ENCODE data around the gene IL36G.

The IL36G gene

DNA sequence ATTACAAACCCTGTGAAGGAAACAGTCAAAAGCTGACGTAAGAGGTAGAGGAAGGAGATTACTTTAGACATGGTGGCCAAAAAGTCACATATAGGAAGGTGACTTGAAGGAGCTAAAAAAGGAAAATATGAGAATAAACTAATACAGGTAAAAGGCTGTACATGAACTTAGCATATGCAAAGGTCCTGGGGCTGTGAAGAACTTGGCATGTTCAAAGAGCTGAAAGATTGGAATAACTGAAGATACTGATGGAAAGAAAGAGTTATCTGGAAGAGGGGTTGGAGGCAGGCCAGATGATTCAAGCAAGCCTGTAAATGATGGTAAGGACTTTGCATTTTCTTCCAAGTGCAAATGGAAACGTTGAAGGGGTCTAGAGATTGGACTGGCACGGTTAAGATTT lies 40.7 kb downstream of the IL36G start:
- DNase-seq (ENCODE audit: low read depth): no peak

GRCh38 chr2:113021312-113021711 lies 43.5 kb downstream of the IL36G start:
- DNase-seq (ENCODE audit: low read depth): no peak

DNA sequence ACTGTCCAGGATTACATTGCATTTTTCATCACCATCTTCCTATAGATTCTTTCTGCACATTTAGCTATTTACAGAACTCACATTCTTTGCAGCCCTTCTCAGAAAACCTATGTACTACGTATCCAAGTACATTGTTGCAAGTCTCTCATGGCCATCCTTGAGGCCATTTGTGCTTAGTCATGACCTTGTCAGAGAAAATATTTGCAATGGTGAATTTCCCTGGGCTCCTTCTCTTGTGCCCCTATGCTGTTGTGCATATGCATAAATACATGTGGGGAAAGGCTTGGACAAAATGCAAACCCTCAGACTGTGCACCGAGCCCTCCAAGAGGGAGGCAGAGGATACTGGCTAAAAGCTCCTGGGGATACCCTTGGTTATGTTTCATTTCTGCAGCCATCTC lies 47.0 kb downstream of the IL36G start:
- DNase-seq (ENCODE audit: low read depth): no peak

DNA sequence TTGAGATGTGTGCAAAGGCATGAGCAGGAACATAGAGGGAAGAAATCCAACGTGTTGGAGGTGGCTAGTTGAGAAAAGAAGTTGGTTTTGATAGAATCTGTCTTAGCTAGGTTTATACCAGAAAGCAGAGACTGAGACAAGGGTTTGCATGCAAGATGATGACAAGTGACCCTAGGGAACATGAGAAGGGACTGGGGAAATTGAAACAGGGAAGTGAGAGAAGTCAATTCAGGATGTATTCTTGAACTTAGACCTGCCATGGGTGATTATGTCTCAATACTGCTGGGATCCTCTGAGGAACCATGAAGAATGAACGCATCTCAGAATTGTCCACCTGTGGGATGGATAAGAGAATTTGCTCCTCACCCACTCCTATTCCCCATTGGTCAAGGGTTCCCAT lies 47.9 kb downstream of the IL36G start:
- no peak for DNase-seq (ENCODE audit: low read depth)

- no peak for DNase-seq (ENCODE audit: low read depth)
Observed at GRCh38 chr2:113027691-113028090, 49.9 kb downstream of the IL36G start.

DNA sequence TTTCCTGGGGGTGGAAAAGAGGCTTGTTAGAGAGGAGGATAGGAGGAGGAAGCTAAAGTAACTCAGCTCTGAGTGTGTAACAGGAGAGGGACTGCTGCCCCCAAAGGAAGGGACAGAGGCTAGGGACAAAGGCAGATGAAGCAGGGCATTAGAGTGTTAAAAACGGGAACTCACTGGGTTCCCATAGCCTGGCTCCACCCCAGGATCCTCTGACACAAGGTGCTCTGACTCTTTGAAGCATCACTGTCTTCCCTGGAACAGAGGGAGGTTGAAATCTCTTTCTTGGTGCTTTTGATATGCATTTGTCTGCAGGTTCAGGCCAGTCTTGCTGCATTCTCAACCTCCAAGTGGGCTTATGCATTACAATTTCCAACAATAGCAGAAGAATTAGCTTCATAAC lies 50.3 kb downstream of the IL36G start:
- DNase-seq (ENCODE audit: low read depth): no peak

DNA sequence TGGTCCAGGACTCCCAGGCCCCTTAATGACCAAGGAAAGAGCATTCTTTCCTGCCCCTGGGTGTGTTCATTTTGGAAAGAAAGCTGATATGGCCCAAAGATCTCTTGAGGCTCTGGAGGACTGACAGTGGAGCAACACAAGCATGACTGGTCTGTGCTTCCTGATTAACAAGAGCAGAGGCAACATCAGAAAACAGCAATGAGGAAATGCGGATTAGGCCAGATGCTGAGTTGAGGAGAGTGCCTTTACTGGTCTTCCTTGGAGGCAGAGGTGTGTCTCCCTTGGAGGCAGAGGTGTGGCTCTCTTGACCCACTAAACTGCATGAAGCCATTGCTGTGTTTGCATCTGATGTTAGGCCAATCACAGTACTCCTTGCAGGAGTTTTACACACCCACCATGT lies 54.9 kb downstream of the IL36G start:
- DNase-seq (ENCODE audit: low read depth): no peak

GRCh38 chr2:113034016-113034415 lies 56.2 kb downstream of the IL36G start:
- no peak for DNase-seq (ENCODE audit: low read depth)

Measured in stimulated activated CD8-positive, alpha-beta memory T cell treated with anti-CD3 and anti-CD28 coated beads, Interleukin-12 subunit alpha, Interleukin-12 subunit beta, amount 100 ng/mL, for 1 hour (primary cell).